H9 (cell line): ENCODE data around the gene TMIGD2. TPM values are rescaled to one million over a fixed set of nuclear protein-coding genes. Genes with fewer than 3 reads are reported as not detected.

Experiments
- DNase-seq: peaks from one replicate; pipeline ENCODE4 v3.0.0-alpha.2; 2017
- H2AFZ ChIP-seq: one replicate; pipeline ENCODE4 v1.6.1; 2013; ENCODE audit warnings: mild to moderate bottlenecking, low read length, control low read depth, moderate library complexity
- H2AK5ac ChIP-seq: 2 replicates; pipeline ENCODE4 v1.6.1; 2013; ENCODE audit warnings: low read length, control low read depth, mixed read lengths; ENCODE audit not compliant: insufficient read length
- H2BK120ac ChIP-seq: one replicate; pipeline ENCODE4 v1.6.1; 2013; ENCODE audit warnings: low read depth, mild to moderate bottlenecking, low read length, control low read depth, inconsistent platforms; ENCODE audit not compliant: poor library complexity, severe bottlenecking
- H2BK12ac ChIP-seq: 2 replicates; pipeline ENCODE4 v1.6.1; 2013; ENCODE audit warnings: low read length, control low read depth, mixed read lengths, low read depth; ENCODE audit not compliant: insufficient read length
- H2BK15ac ChIP-seq: 2 replicates; pipeline ENCODE4 v1.6.1; 2013; ENCODE audit warnings: low read depth, low read length, control low read depth
- H2BK20ac ChIP-seq: one replicate; pipeline ENCODE4 v1.6.1; 2013; ENCODE audit warnings: low read depth, mild to moderate bottlenecking, low read length, control low read depth, inconsistent platforms; ENCODE audit not compliant: poor library complexity, severe bottlenecking
- H2BK5ac ChIP-seq: 2 replicates; pipeline ENCODE4 v1.6.1; 2013; ENCODE audit warnings: low read length, control low read depth, mixed read lengths; ENCODE audit not compliant: insufficient read length
- H3K14ac ChIP-seq: 2 replicates; pipeline ENCODE4 v1.6.1; 2013; ENCODE audit warnings: low read length, control low read depth; ENCODE audit not compliant: insufficient read depth
- H3K18ac ChIP-seq: 2 replicates; pipeline ENCODE4 v1.6.1; 2013; ENCODE audit warnings: low read depth, mild to moderate bottlenecking, mixed read lengths, low read length, control low read depth; ENCODE audit not compliant: insufficient read length
- H3K23ac ChIP-seq: 2 replicates; pipeline ENCODE4 v1.6.1; 2013; ENCODE audit warnings: low read length, control low read depth, mixed read lengths, low read depth; ENCODE audit not compliant: insufficient read length
- H3K23me2 ChIP-seq: 2 replicates; pipeline ENCODE4 v1.6.1; 2013; ENCODE audit warnings: low read depth, mild to moderate bottlenecking, mixed read lengths, low read length, control low read depth; ENCODE audit not compliant: insufficient read length, poor library complexity, severe bottlenecking
- H3K27ac ChIP-seq: 2 replicates; pipeline ENCODE4 v1.5.1; 2013; ENCODE audit warnings: low read length, control low read depth, mixed read lengths, low read depth; ENCODE audit not compliant: insufficient read length
- H3K27me3 ChIP-seq: 2 replicates; pipeline ENCODE4 v1.6.1; 2013; ENCODE audit warnings: low read length, control low read depth, inconsistent platforms; ENCODE audit not compliant: insufficient read depth
- H3K4ac ChIP-seq: 2 replicates; pipeline ENCODE4 v1.6.1; 2013; ENCODE audit warnings: low read depth, mild to moderate bottlenecking, control low read depth, inconsistent platforms, low read length, moderate library complexity
- H3K4me1 ChIP-seq: 2 replicates; pipeline ENCODE4 v1.6.1; 2013; ENCODE audit warnings: low read length, control low read depth, inconsistent platforms; ENCODE audit not compliant: insufficient read depth
- H3K4me2 ChIP-seq: 2 replicates; pipeline ENCODE4 v1.6.1; 2013; ENCODE audit warnings: low read length, control low read depth, mixed read lengths; ENCODE audit not compliant: insufficient read length, insufficient read depth
- H3K56ac ChIP-seq: 2 replicates; pipeline ENCODE4 v1.6.1; 2013; ENCODE audit warnings: low read depth, mild to moderate bottlenecking, mixed read lengths, low read length, control low read depth; ENCODE audit not compliant: insufficient read length
- H3K79me1 ChIP-seq: 2 replicates; pipeline ENCODE4 v1.6.1; 2013; ENCODE audit warnings: low read depth, mild to moderate bottlenecking, moderate library complexity, low read length, control low read depth, inconsistent platforms; ENCODE audit not compliant: insufficient read depth, poor library complexity, severe bottlenecking
- H3K79me2 ChIP-seq: 2 replicates; pipeline ENCODE4 v1.6.1; 2013; ENCODE audit warnings: low read length, control low read depth, inconsistent platforms; ENCODE audit not compliant: insufficient read depth
- H3K9ac ChIP-seq: 2 replicates; pipeline ENCODE4 v1.6.1; 2013; ENCODE audit warnings: low read length, control low read depth, mixed read lengths; ENCODE audit not compliant: insufficient read length; ENCODE audit errors: extremely low read depth
- H3K9me3 ChIP-seq: one replicate; pipeline ENCODE4 v1.6.1; 2013; ENCODE audit warnings: low read depth, low read length, inconsistent platforms; ENCODE audit not compliant: control insufficient read depth
- H3T11ph ChIP-seq: one replicate; pipeline ENCODE4 v1.6.1; 2013; ENCODE audit warnings: mild to moderate bottlenecking, low read length, control low read depth, inconsistent platforms
- H4K20me1 ChIP-seq: one replicate; pipeline ENCODE4 v1.6.1; 2013; ENCODE audit not compliant: control insufficient read depth, insufficient read length, insufficient read depth
- H4K5ac ChIP-seq: 2 replicates; pipeline ENCODE4 v1.6.1; 2013; ENCODE audit warnings: low read depth, mild to moderate bottlenecking, mixed read lengths, low read length, control low read depth; ENCODE audit not compliant: insufficient read length
- H4K8ac ChIP-seq: replicated peaks from 2 replicates; pipeline ENCODE4 v1.6.1; 2013; ENCODE audit warnings: low read length, control low read depth, mixed read lengths, low read depth; ENCODE audit not compliant: insufficient read length
- H4K91ac ChIP-seq: 2 replicates; pipeline ENCODE4 v1.6.1; 2013; ENCODE audit warnings: low read depth, mild to moderate bottlenecking, moderate library complexity, mixed read lengths, low read length, control low read depth; ENCODE audit not compliant: insufficient read length
- H3K27ac Mint-ChIP-seq, 3 experiments: 2 replicates in 2 of 3; 3 replicates in 1 of 3; pipeline ENCODE4 v1.8.0; 2020 to 2021; ENCODE audit warnings: mixed read lengths in 3 of 3, mild to moderate bottlenecking in 1 of 3, moderate library complexity in 1 of 3
- H3K27me3 Mint-ChIP-seq: 2 replicates; pipeline ENCODE4 v1.8.0; 2021; ENCODE audit warnings: low read depth, mild to moderate bottlenecking, moderate library complexity, mixed read lengths
- H3K36me3 Mint-ChIP-seq, 3 experiments: 2 replicates in 2 of 3; 3 replicates in 1 of 3; pipeline ENCODE4 v1.8.0; 2020 to 2021; ENCODE audit warnings: low read depth in 3 of 3, mixed read lengths in 3 of 3; ENCODE audit not compliant: insufficient read depth in 1 of 3
- H3K4me1 Mint-ChIP-seq, 2 experiments: 2 replicates each; pipeline ENCODE4 v1.8.0; 2020; ENCODE audit warnings: mixed read lengths in 2 of 2
- H3K4me3 Mint-ChIP-seq, 2 experiments: 2 replicates in 1 of 2; 3 replicates in 1 of 2; pipeline ENCODE4 v1.8.0; 2020 to 2021; ENCODE audit warnings: mild to moderate bottlenecking in 2 of 2, mixed read lengths in 2 of 2, moderate library complexity in 1 of 2
- H3K9me3 Mint-ChIP-seq, 2 experiments: 2 replicates in 1 of 2; 3 replicates in 1 of 2; pipeline ENCODE4 v1.8.0; 2020; ENCODE audit warnings: mild to moderate bottlenecking in 2 of 2, mixed read lengths in 2 of 2, moderate library complexity in 1 of 2
- WGBS: extraction: QIAGEN DNeasy Blood & Tissue Kit; methylation state at CpG from one replicate; pipeline ENCODE4 v1.1.7; 2013; ENCODE audit warnings: missing lambda C conversion rate, low lambda C conversion rate, mixed read lengths; ENCODE audit not compliant: insufficient read length; ENCODE audit errors: extremely low coverage; 5-methylcytosine and 5-hydroxymethylcytosine counted together
- total RNA-seq: library from RNA; stranded (reverse); gene quantifications from 2 replicates; pipeline ENCODE4 v1.2.1, GENCODE V29; 2021
- TF ChIP-seq, protein P1 (sequence below): fragments of 200-600 bp; sonication (generic); conservative IDR thresholded peaks from 3 replicates; pipeline ENCODE4 v1.8.0; 2021; ENCODE audit warnings: antibody characterized with exemption, mild to moderate bottlenecking

The TMIGD2 gene
- total RNA-seq, 1 experiment from 2014 or later: 0.26 TPM

DNA sequence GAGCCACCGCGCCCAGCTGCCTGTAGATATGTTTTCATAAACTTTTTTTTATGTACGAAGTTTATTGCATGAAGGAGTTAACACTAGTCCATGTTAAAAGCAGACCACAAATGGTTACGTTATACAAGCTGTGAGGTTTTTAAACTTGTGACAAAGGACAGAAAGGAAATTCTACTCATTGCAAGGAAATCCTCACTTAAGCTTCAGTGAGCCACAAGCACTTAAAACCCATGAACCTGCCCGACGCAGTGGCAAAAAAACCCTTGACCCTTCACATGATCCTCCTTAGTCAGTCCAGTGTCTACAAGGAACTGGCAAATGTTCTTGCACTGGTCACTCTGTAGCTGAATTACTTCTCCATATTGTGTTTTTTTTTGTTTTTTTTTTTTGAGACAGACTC lies 45.3 kb upstream of the TMIGD2 start:
- H3K79me2 ChIP-seq: no peaks in the 10 kb centered on the region
- no peak overlapping the region for H2BK15ac ChIP-seq
- no peak overlapping the region for H2BK5ac ChIP-seq
- no peak for DNase-seq
- no peaks in the 10 kb centered on the region for H3K9me3 ChIP-seq
- H2AK5ac ChIP-seq: no peak overlapping the region
- no peak overlapping the region for H3K14ac ChIP-seq
- H3K23me2 ChIP-seq: peaks cover 4% of the 10 kb centered on the region
- TF ChIP-seq, protein P1, sequence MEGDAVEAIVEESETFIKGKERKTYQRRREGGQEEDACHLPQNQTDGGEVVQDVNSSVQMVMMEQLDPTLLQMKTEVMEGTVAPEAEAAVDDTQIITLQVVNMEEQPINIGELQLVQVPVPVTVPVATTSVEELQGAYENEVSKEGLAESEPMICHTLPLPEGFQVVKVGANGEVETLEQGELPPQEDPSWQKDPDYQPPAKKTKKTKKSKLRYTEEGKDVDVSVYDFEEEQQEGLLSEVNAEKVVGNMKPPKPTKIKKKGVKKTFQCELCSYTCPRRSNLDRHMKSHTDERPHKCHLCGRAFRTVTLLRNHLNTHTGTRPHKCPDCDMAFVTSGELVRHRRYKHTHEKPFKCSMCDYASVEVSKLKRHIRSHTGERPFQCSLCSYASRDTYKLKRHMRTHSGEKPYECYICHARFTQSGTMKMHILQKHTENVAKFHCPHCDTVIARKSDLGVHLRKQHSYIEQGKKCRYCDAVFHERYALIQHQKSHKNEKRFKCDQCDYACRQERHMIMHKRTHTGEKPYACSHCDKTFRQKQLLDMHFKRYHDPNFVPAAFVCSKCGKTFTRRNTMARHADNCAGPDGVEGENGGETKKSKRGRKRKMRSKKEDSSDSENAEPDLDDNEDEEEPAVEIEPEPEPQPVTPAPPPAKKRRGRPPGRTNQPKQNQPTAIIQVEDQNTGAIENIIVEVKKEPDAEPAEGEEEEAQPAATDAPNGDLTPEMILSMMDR: no peak
- H4K20me1 ChIP-seq: no peaks in the 10 kb centered on the region
- H4K91ac ChIP-seq: no peak overlapping the region
- no peak overlapping the region for H3K4me2 ChIP-seq
- no peak overlapping the region for H2BK20ac ChIP-seq
- H3K23ac ChIP-seq: no peak overlapping the region
- H2BK120ac ChIP-seq: no peak overlapping the region
- H3K4me1 ChIP-seq: no peaks in the 10 kb centered on the region
- H2BK12ac ChIP-seq: no peak overlapping the region
- no peak overlapping the region for H4K8ac ChIP-seq
- no peak overlapping the region for H3K9ac ChIP-seq
- Mint-ChIP-seq H3K27me3 (peaks cover 2% of the 10 kb centered on the region; the same call in 1 of the 2 replicates), H3K27ac (no peak overlapping the region; a peak in 1 of 7 replicates), H3K4me1 (0 out of 4 replicates have a peak, but pooled peaks cover 0 to 3% of the 10 kb centered on the region in 2 experiments), H3K9me3 (no peaks in the 10 kb centered on the region; a peak in 1 of 5 replicates), H3K4me3 (no peak overlapping the region), H3K36me3 (peaks cover 15 to 52% (median 50%) of the 10 kb centered on the region in 3 experiments)
- H4K5ac ChIP-seq: no peak overlapping the region
- no peaks in the 10 kb centered on the region for H3K27me3 ChIP-seq
- H3K18ac ChIP-seq: no peak overlapping the region
- H3K79me1 ChIP-seq: no peaks in the 10 kb centered on the region
- H3K27ac ChIP-seq: no peak overlapping the region
- H2AFZ ChIP-seq: no peak overlapping the region
- no peak overlapping the region for H3K56ac ChIP-seq
- no peak overlapping the region for H3T11ph ChIP-seq
- no CpG with 5 or more reads among the region's 6 CpGs for WGBS
- H3K4ac ChIP-seq: no peak overlapping the region
